ENCODE measurements around the gene ZACN. TPM values are rescaled to one million over a fixed set of nuclear protein-coding genes. Genes with fewer than 3 reads are reported as not detected.

Gene ZACN
- total RNA-seq, 4 donors from 2014 or later = 0.13 TPM; not detected in 3

DNA sequence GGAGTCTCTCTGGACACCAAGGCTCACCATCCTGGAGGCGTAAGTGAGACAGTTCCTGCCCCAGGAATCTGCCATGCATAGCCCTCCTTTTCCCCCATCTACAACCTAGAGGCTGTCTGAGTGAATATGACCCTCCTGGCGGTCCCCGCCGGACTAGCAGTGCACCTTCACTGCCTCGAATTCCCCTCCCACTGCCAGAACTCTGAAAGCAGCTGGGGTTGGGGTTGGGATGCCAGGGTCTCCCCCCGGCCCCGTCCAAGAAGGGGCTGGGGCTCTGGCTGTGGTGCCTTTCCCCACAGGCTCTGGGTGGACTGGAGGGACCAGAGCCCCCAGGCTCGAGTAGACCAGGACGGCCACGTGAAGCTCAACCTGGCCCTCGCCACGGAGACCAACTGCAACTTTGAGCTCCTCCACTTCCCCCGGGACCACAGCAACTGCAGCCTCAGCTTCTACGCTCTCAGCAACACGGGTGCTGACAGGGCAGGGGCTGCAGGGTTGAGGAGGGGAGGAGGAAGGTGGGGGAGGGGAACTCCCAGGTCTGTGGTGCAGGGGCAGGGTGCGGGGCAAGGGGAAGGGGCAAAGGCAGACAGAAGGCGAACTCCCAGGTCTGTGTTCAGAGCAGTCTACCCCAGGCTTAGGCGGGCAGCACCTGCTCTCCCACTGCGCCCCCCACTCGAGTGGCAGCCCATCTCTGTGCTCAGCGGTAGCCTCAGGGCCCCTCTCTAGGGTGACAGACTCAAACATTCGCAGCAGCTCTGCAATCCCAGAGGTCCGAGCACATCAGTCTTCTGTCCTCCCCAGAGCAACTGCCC lies 1.2 kb downstream of the ZACN start:
- WGBS = 5% methylated on average over 17 of the region's 23 CpGs
- no peak for TF ChIP-seq POLR2A (IDR thresholded peaks at IDR 0.05; ENCODE audit: low read depth)
- no peak for TF ChIP-seq POLR2AphosphoS5 (IDR thresholded peaks at IDR 0.05)
- no peak for TF ChIP-seq EP300 (IDR thresholded peaks at IDR 0.05)
- TF ChIP-seq, protein P1, sequence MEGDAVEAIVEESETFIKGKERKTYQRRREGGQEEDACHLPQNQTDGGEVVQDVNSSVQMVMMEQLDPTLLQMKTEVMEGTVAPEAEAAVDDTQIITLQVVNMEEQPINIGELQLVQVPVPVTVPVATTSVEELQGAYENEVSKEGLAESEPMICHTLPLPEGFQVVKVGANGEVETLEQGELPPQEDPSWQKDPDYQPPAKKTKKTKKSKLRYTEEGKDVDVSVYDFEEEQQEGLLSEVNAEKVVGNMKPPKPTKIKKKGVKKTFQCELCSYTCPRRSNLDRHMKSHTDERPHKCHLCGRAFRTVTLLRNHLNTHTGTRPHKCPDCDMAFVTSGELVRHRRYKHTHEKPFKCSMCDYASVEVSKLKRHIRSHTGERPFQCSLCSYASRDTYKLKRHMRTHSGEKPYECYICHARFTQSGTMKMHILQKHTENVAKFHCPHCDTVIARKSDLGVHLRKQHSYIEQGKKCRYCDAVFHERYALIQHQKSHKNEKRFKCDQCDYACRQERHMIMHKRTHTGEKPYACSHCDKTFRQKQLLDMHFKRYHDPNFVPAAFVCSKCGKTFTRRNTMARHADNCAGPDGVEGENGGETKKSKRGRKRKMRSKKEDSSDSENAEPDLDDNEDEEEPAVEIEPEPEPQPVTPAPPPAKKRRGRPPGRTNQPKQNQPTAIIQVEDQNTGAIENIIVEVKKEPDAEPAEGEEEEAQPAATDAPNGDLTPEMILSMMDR (IDR thresholded peaks at IDR 0.05) = no peak
- intact Hi-C loops (cut with DNase I) = no loop called here
- no peak overlapping the region for H3K4me3 ChIP-seq
- H3K4me1 ChIP-seq = peaks cover 28 to 43% (median 34%) of the 10 kb centered on the region in 4 donors
- no peaks in the 10 kb centered on the region for H3K9me3 ChIP-seq
- peaks cover 7 to 51% (median 33%) of the 10 kb centered on the region in 4 donors for H3K27me3 ChIP-seq
- H3K36me3 ChIP-seq = peaks cover 21 to 35% (median 30%) of the 10 kb centered on the region in 4 donors
- DNase-seq (ENCODE audit: extremely low spot score) = no peak
- H3K27ac ChIP-seq (replicated peaks in 1 of 4) = no peak overlapping the region

DNA sequence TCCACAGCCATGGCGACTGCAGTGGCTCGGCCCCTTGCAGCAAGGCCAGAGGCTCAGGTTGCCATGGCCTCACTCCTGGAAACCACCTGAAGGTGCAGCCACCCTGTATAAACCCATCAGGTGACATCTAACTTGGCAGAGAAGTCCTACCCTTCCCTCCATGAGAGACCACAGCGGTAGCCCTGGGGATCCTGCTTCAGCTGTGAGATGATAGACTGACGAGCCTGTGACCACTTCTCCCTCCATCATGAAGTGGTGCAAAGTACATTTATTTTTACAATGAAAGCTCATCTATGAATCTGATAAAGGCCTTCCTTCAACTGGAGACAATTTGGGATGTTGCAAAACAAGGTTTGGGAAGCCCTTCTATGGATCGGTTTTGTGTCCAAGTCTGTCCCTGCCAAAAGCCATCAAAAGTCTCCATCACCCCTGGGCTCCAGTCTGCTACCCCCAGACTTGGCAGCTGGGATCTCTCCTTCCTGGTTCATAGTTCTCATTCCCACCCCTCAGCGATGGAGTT lies 1.8 kb downstream of the ZACN start:
- Histone ChIP-seq H3K27ac (replicated peaks in 1 of 4) (no peak overlapping the region), H3K4me3 (no peak overlapping the region), H3K36me3 (peaks cover 28 to 41% (median 37%) of the 10 kb centered on the region in 4 donors), H3K27me3 (peaks cover 4 to 44% (median 27%) of the 10 kb centered on the region in 4 donors), H3K4me1 (peaks cover 22 to 36% (median 27%) of the 10 kb centered on the region in 4 donors), H3K9me3 (no peaks in the 10 kb centered on the region)
- DNase-seq (ENCODE audit: extremely low spot score) = no peak
- WGBS = 52% methylated on average over 6 of the region's 6 CpGs
- TF ChIP-seq, protein P1 (IDR thresholded peaks at IDR 0.05) = no peak
- TF ChIP-seq POLR2A (IDR thresholded peaks at IDR 0.05; ENCODE audit: low read depth) (no peak), POLR2AphosphoS5 (IDR thresholded peaks at IDR 0.05) (no peak), EP300 (IDR thresholded peaks at IDR 0.05) (no peak)
- intact Hi-C loops (cut with DNase I) = no loop called here

DNA sequence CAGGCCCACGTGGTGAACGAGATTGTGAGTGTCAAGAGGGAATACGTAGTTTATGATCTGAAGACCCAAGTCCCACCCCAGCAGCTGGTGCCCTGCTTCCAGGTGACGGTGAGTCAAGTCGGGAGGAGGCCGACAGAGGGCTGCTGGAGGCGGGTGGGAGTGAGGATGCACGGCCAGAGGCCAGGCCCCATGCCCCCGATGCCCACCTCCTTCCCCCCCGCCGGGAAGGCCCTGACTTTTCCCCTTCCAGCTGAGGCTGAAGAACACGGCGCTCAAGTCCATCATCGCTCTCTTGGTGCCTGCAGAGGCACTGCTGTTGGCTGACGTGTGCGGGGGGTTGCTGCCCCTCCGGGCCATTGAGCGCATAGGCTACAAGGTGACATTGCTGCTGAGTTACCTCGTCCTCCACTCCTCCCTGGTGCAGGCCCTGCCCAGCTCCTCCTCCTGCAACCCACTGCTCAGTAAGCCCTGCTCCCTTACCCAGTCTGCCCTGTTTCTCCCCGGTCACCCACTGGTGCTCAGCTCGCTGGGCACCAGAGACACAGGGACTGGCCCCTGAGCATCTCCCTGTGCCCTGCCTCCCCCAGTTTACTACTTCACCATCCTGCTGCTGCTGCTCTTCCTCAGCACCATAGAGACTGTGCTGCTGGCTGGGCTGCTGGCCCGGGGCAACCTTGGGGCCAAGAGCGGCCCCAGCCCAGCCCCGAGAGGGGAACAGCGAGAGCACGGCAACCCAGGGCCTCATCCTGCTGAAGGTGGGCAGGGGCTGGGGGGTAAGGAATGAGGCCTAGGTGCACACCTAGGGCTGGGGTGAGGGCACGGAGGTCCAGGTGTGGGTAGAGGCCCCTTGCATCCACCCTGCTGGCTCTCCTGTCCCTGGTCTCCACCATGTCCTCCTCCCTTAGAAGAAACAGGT lies 2.6 kb downstream of the ZACN start:
- intact Hi-C loops (cut with DNase I) = no loop called here
- DNase-seq (ENCODE audit: extremely low spot score) = no peak

More for the DNA sequence above, 2.6 kb downstream of the ZACN start:
- H3K4me1 ChIP-seq = peaks cover 14 to 29% (median 20%) of the 10 kb centered on the region in 4 donors
- no peak overlapping the region for H3K27ac ChIP-seq (replicated peaks in 1 of 4)
- no peaks in the 10 kb centered on the region for H3K9me3 ChIP-seq
- 61% methylated on average over 13 of the region's 27 CpGs for WGBS
- TF ChIP-seq POLR2AphosphoS5 (IDR thresholded peaks at IDR 0.05) (no peak), POLR2A (IDR thresholded peaks at IDR 0.05; ENCODE audit: low read depth) (no peak), EP300 (IDR thresholded peaks at IDR 0.05) (no peak)
- TF ChIP-seq, protein P1 (IDR thresholded peaks at IDR 0.05) = no peak
- no peak overlapping the region for H3K4me3 ChIP-seq
- H3K36me3 ChIP-seq = peaks cover 29 to 48% (median 44%) of the 10 kb centered on the region in 4 donors
- peaks cover 0 to 37% (median 19%) of the 10 kb centered on the region in 4 donors for H3K27me3 ChIP-seq
